ENCODE measurements around the gene NNMT. TPM values are rescaled to one million over a fixed set of nuclear protein-coding genes. Genes with fewer than 3 reads are reported as not detected.

NNMT gene
- total RNA-seq, 1 experiment from 2014 or later, result not detected

DNA sequence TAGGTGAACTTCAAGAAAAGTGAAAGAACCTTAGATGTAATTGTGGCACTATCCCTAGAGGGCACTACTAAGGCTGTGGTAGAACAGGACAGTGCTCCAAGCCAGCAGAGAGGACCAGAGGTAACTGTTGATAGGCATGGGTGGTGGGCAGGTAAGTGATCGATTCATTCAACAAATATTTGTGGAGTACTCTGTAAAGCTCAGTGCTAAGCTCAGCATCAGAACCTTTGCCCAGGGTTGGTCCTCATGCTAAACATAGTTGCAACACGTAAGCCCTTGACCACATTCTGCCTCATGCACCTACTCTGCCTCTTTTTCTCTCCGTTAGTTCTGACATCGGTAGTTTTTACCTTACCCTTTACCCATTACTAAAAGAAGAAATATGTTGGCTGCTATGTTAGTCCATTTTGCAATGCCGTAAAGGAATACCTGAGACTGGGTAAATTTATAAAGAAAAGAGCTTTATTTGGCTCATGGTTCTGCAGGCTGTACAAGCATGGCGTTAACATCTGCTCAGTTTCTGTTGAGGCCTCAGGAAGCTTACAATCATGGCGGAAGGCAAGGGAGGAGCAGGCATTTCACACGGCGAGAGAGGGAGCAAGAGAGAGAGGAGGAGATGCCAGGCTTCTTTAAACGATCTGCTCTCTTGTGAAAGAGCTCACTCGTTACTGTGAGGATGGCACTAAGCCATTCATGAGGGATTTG is 18.4 kb upstream of the NNMT start (continued):
- no peak for TF ChIP-seq TCF7L2 (IDR thresholded peaks at IDR 0.05; ENCODE audit: borderline replicate concordance, extremely low read depth, insufficient read depth, insufficient read length)

DNA sequence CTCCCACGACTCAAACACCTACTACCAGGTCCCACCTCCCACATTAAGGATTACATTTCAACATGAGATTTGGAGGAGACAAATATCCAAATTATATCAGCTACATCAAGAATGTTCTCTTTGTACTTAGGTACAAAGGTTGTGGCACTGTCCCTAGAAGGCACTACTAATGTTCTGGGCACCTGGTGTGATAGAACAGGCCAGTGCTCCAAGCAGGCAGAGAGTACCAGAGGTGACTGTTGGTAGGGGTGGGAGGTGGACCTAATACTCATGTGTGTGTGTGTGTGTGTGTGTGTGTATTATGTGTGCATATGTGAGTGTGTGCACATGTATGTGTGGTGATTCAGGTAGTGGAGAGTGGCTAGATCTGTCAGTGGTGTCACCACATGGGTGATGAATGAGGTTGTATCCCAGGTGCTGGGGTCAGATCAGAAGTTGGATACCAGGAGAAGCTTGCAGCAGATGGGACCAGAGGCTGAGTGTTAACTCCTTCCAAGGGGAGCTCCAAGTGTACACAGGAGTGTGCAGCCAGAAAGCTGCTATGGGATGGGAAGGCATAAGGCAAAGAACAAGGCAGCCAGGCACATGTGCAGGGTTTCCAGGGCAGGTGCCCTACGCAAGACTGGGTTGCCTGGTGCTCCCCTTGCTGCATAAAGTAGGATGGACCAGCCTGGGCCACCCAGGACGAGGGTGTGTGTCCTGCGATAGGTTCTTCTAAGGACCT is 17.7 kb upstream of the NNMT start:
- intact Hi-C loops (cut with micrococcal nuclease), result no loop called here
- POLR2A ChIA-PET, result no interaction called here
- peaks cover 15% of the 10 kb centered on the region for H3K27me3 ChIP-seq (ENCODE audit: insufficient read depth, low read length)
- TF ChIP-seq POLR2AphosphoS5 (IDR thresholded peaks at IDR 0.05; ENCODE audit: low read depth, low read length) (no peak), EGR1 (IDR thresholded peaks at IDR 0.05; ENCODE audit: low read depth) (no peak), ZFX (IDR thresholded peaks at IDR 0.05) (no peak), CEBPB (IDR thresholded peaks at IDR 0.05; ENCODE audit: low read depth) (no peak), ATF3 (IDR thresholded peaks at IDR 0.05) (no peak)
- CTCF ChIA-PET, result no interaction called here
- H3K4me1 ChIP-seq (ENCODE audit: control insufficient read depth in 1 of 2, insufficient read depth in 2 of 2, low read length in 2 of 2), result no peaks in the 10 kb centered on the region
- no peaks in the 10 kb centered on the region for H4K20me1 ChIP-seq (ENCODE audit: insufficient read depth)
- no peaks in the 10 kb centered on the region for H3K9me2 ChIP-seq (ENCODE audit: insufficient read depth)
- no TSS peak for BruUV-seq (replicated peaks)
- no peaks in the 10 kb centered on the region for H3K9me3 ChIP-seq (ENCODE audit: control insufficient read depth in 1 of 2, insufficient read depth in 1 of 2, low read depth in 1 of 2, low read length in 2 of 2)
- H2AFZ ChIP-seq (ENCODE audit: low read depth, low read length, poor library complexity, severe bottlenecking), result no peak overlapping the region
- ATAC-seq (no peak), DNase-seq (ENCODE audit: low read depth, low spot score) (no peak)
- H3K9ac ChIP-seq (ENCODE audit: low read length), result no peak overlapping the region
- no peaks in the 10 kb centered on the region for H3K36me3 ChIP-seq (ENCODE audit: control insufficient read depth in 1 of 2, insufficient read depth in 2 of 2, low read length in 2 of 2)
- H3K79me2 ChIP-seq (ENCODE audit: insufficient read depth, low read length), result no peaks in the 10 kb centered on the region
- H3K4me2 ChIP-seq (ENCODE audit: low read length), result no peak overlapping the region
- RAD21 ChIA-PET (ENCODE audit: low non-redundant PET in 1 of 2, low total read pairs in 2 of 2, uncharacterized antibody in 2 of 2, unreplicated experiment in 2 of 2), result no interaction called here
- no peak overlapping the region for H3K27ac ChIP-seq (ENCODE audit: low read depth, low read length)
- no peak overlapping the region for H3K4me3 ChIP-seq (replicated peaks in 1 of 2; ENCODE audit: low read depth in 1 of 2, low read length in 2 of 2)

Data from HCT116 (cell line).